Kidney (tissue), 14 donors: ENCODE measurements around the gene APH1B. TPM values are rescaled to one million over a fixed set of nuclear protein-coding genes. Genes with fewer than 3 reads are reported as not detected.

Experiments
- DNase-seq, 5 donors: peaks; one replicate each; pipeline ENCODE4 v3.0.0-alpha.2; 2013 to 2020
- FAIRE-seq: peaks from 2 replicates; lab custom pipeline; 2012; peaks lifted over from hg19 to GRCh38; lab: Jason Lieb, UNC
- H3K27ac ChIP-seq, 2 donors: one replicate each; pipeline ENCODE4 v1.7.0; 2013; ENCODE audit warnings: low read depth in 2 of 2, low read length in 2 of 2, inconsistent platforms in 1 of 2
- H3K27me3 ChIP-seq: one replicate; pipeline ENCODE4 v1.7.1; 2013; ENCODE audit warnings: low read length, inconsistent platforms; ENCODE audit not compliant: control insufficient read depth, insufficient read depth
- H3K36me3 ChIP-seq, 3 donors: one replicate each; pipeline versions ENCODE4 v1.7.0 to v1.7.1; 2013; ENCODE audit warnings: low read length in 3 of 3, control low read depth in 1 of 3, inconsistent platforms in 1 of 3; ENCODE audit not compliant: insufficient read depth in 3 of 3, control insufficient read depth in 2 of 3
- H3K4me1 ChIP-seq, 3 donors: one replicate each; pipeline versions ENCODE4 v1.7.0 to v1.7.1; 2013; ENCODE audit warnings: low read length in 3 of 3, inconsistent platforms in 1 of 3, low read depth in 1 of 3; ENCODE audit not compliant: control insufficient read depth in 2 of 3, insufficient read depth in 2 of 3
- H3K4me3 ChIP-seq, 3 donors: one replicate each; pipeline versions ENCODE4 v1.7.0 to v1.8.1; 2013; ENCODE audit warnings: low read length in 3 of 3, control low read depth in 1 of 3, inconsistent platforms in 1 of 3
- H3K9ac ChIP-seq, 3 donors: one replicate each; pipeline versions ENCODE4 v1.7.0 to v1.7.1; 2013; ENCODE audit warnings: low read length in 3 of 3, control low read depth in 1 of 3, inconsistent platforms in 1 of 3
- H3K9me3 ChIP-seq, 3 donors: one replicate each; pipeline versions ENCODE4 v1.7.0 to v1.7.1; 2013; ENCODE audit warnings: low read length in 3 of 3, control low read depth in 1 of 3, inconsistent platforms in 1 of 3; ENCODE audit not compliant: control insufficient read depth in 2 of 3, insufficient read depth in 1 of 3
- CTCF ChIP-seq: IDR thresholded peaks from 3 replicates; pipeline ENCODE4 v1.5.1; 2012; ENCODE audit warnings: mild to moderate bottlenecking, moderate library complexity, borderline replicate concordance; ENCODE audit not compliant: insufficient read depth; ENCODE audit errors: extremely low read depth
- intact Hi-C: fragments of 100-400 bp; cut with DNase I; formaldehyde crosslinking; loops from one replicate; pipeline ENCODE4 v1.11.1; 2022
- polyA plus RNA-seq: library from polyadenylated mRNA; stranded (reverse); fragments of 350-450 nt; fragmentation: Illumina TruSeq; extraction: RNeasy Lipid Tissue Mini Kit (QIAGEN cat#74804); gene quantifications from one replicate; pipeline ENCODE4 v1.2.3, GENCODE V29; 2014; ENCODE audit warnings: low read depth, low replicate concordance; ENCODE audit not compliant: insufficient read depth
- total RNA-seq: library from RNA; stranded (reverse); fragmentation: NEBNext Ultra II Directional; extraction: Animal tissue kit (Norgen Biotek cat#: 25700); gene quantifications from one replicate; pipeline ENCODE4 v1.2.1, GENCODE V29; 2021
- donor health status: control.
- donor health status: control.
- donor health status: control.
- donor health status: control.
- donor health status: control.
- donor health status: DM: yes; HTN: yes; CAD: no.
- donor health status: Normal renal cell carcinoma (clear cell type).

The APH1B gene
- total and polyA plus RNA-seq, 2 donors from 2014 or later, result 12.3 to 22.4 TPM

DNA sequence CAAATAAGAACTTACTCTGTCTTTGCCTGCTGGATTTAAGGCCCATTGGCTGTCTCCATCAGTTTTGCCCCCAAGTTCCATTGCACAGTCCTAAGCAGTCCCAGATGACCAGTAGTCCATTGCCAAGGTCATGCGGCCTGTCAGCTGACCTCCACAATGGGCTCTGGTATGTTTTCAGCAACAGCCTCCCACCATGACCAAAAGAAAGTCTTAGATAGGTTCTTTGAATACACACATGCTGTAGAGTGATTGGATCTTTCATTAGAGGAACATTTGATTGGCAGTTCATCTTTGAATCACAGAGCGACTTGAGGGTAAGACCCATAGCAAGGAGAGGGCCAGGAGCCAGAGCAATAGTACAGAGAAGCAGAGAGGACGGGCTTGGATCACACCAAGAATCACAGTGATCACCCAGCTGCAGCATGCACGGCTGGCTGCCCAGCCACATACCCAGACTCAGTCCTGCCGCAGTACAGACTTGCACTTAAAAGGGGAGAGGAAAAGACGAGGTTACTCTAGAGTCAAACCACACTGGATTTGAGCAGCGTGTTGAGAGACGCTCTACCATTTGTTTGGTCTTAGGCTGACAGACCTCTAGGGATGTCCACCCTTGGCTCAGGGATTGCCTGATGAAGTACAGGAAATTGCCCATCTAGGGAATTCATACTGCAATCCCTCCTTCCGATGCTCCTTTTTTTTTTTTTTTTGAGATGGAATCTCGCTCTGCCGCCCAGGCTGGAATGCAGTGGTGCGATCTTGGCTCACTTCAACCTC is 50.4 kb downstream of the APH1B start:
- no peak overlapping the region for H3K9ac ChIP-seq
- H3K4me1 ChIP-seq, result no peaks in the 10 kb centered on the region
- FAIRE-seq, result no peak
- peak in 2 of 5 donors; percentile 33 to 55 for DNase-seq
- H3K27me3 ChIP-seq, result no peaks in the 10 kb centered on the region
- no peak overlapping the region for H3K27ac ChIP-seq
- intact Hi-C loops, result no loop called here
- TF ChIP-seq CTCF, result no peak
- H3K36me3 ChIP-seq, result peaks cover 0 to 43% (median 7%) of the 10 kb centered on the region in 3 donors
- H3K9me3 ChIP-seq, result no peaks in the 10 kb centered on the region
- no peak overlapping the region for H3K4me3 ChIP-seq

GRCh38 chr15:63329567-63330350 is 52.4 kb downstream of the APH1B start:
- DNase-seq, result no peak
- Histone ChIP-seq H3K4me1 (no peaks in the 10 kb centered on the region), H3K4me3 (no peak overlapping the region), H3K9ac (no peak overlapping the region), H3K27ac (no peak overlapping the region), H3K9me3 (no peaks in the 10 kb centered on the region), H3K27me3 (no peaks in the 10 kb centered on the region), H3K36me3 (peaks cover 0 to 52% (median 7%) of the 10 kb centered on the region in 3 donors)
- intact Hi-C loops, result no loop called here
- no peak for FAIRE-seq
- no peak for TF ChIP-seq CTCF

DNA sequence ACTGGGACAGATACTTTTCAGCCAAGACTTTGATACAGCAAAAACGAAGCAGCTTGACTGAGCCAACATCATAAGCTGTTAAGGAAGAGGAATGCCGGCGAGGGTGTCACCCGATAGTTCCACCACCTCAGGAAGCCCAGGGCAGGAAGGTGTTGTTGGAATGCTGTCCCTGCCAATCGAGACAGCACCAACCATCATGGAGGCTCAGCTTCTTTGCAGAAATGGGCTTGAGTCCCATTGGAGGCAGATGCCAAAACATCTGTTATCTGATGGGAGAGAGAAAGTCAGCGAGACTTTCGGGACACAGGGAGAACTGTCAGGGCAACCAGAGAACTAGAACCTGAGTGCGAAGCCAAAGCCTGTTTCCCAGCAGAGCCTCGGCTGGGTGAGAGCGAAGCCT is 53.5 kb downstream of the APH1B start:
- TF ChIP-seq CTCF, result no peak
- intact Hi-C loops, result no loop called here
- Histone ChIP-seq H3K9ac (peak overlapping the region in 1 of 3 donors; percentile 17), H3K27me3 (no peaks in the 10 kb centered on the region), H3K9me3 (no peaks in the 10 kb centered on the region), H3K27ac (no peak overlapping the region), H3K4me3 (no peak overlapping the region), H3K4me1 (no peaks in the 10 kb centered on the region), H3K36me3 (peaks cover 0 to 49% (median 5%) of the 10 kb centered on the region in 3 donors)
- FAIRE-seq (no peak), DNase-seq (no peak)
